A673 (cell line): ENCODE results near the gene SYNGR2. TPM values are rescaled to one million over a fixed set of nuclear protein-coding genes. Genes with fewer than 3 reads are reported as not detected.
A peak's percentile ranks its signal among the peaks of the same experiment; 100 is the strongest.

Experiments used
- Bru-seq: library from RNA; stranded (reverse); fragments of 400-500 nt; gene quantifications from one replicate; lab custom pipeline; 2021; lab: Mats Ljungman, UMichigan
- BruChase-seq, 2 experiments: library from RNA; stranded (reverse); fragments of 400-500 nt; gene quantifications; one replicate each; lab custom pipeline; 2021; lab: Mats Ljungman, UMichigan
- BruUV-seq: library from RNA; stranded (reverse); fragments of 400-500 nt; replicated peaks from 2 replicates; lab custom pipeline; 2021; lab: Mats Ljungman, UMichigan
- CTCF ChIA-PET: fragments of 300-600 bp; sonication (Branson Sonifier 250); formaldehyde crosslinking; loops from one replicate; lab custom pipeline; 2022; ENCODE audit warnings: antibody characterized with exemption; lab: Charles Lee
- POLR2A ChIA-PET: fragments of 300-600 bp; sonication (Branson Sonifier 250); formaldehyde crosslinking; loops from one replicate; lab custom pipeline; 2022; ENCODE audit warnings: antibody characterized with exemption; ENCODE audit not compliant: low non-redundant PET; lab: Charles Lee
- DNase-seq: peaks from one replicate; pipeline ENCODE4 v3.0.0-alpha.2; 2015; ENCODE audit warnings: low spot score
- H3K27ac ChIP-seq: fragments of 200-600 bp; sonication (generic); 2 replicates; pipeline ENCODE4 v1.5.1; 2016; ENCODE audit warnings: mixed run types, low read depth, mild to moderate bottlenecking, mixed read lengths, antibody characterized with exemption, low read length; ENCODE audit not compliant: poor library complexity, severe bottlenecking
- H3K27me3 ChIP-seq: fragments of 200-600 bp; sonication (generic); replicated peaks from 2 replicates; pipeline ENCODE4 v1.6.1; 2017; ENCODE audit warnings: mixed run types, low read depth, mild to moderate bottlenecking, mixed read lengths, antibody characterized with exemption, low read length; ENCODE audit not compliant: insufficient read depth, poor library complexity
- H3K36me3 ChIP-seq: fragments of 200-600 bp; sonication (generic); 2 replicates; pipeline ENCODE4 v1.6.1; 2016; ENCODE audit warnings: mixed run types, mild to moderate bottlenecking, mixed read lengths, antibody characterized with exemption, low read length; ENCODE audit not compliant: insufficient read depth, poor library complexity, severe bottlenecking
- H3K4me1 ChIP-seq: fragments of 200-600 bp; sonication (generic); 2 replicates; pipeline ENCODE4 v1.6.1; 2017; ENCODE audit warnings: mixed run types, mild to moderate bottlenecking, mixed read lengths, antibody characterized with exemption, low read length; ENCODE audit not compliant: insufficient read depth, poor library complexity, severe bottlenecking
- H3K4me3 ChIP-seq: fragments of 200-600 bp; sonication (generic); 2 replicates; pipeline ENCODE4 v1.5.1; 2016; ENCODE audit warnings: low read depth, mixed run types, mild to moderate bottlenecking, mixed read lengths, low read length; ENCODE audit not compliant: poor library complexity, severe bottlenecking
- H3K9me3 ChIP-seq: fragments of 200-600 bp; sonication (generic); 2 replicates; pipeline ENCODE4 v1.6.1; 2016; ENCODE audit warnings: mixed run types, low read depth, mild to moderate bottlenecking, mixed read lengths, antibody characterized with exemption, low read length; ENCODE audit not compliant: poor library complexity, severe bottlenecking
- CTCF ChIP-seq: fragments of 300-800, 200-600 bp; sonication (generic); conservative IDR thresholded peaks from 2 replicates; pipeline ENCODE4 v1.5.1; 2017; ENCODE audit warnings: low read depth, mild to moderate bottlenecking, antibody characterized with exemption, low read length, moderate library complexity, mixed read lengths
- EZH2 ChIP-seq: fragments of 200-600 bp; sonication (generic); IDR thresholded peaks from 2 replicates; pipeline ENCODE4 v1.6.1; 2017; ENCODE audit warnings: borderline replicate concordance, low read depth, mild to moderate bottlenecking, mixed read lengths, antibody characterized with exemption, low read length; ENCODE audit not compliant: poor library complexity, severe bottlenecking
- intact Hi-C: fragments of 100-400 bp; cut with micrococcal nuclease; formaldehyde crosslinking; loops from one replicate; pipeline ENCODE4 v1.10.0; 2022; ENCODE audit not compliant: unreplicated experiment
- long read RNA-seq: library from polyadenylated mRNA; stranded (forward); transcript quantifications from one replicate; pipeline ENCODE4 v2.0.0, GENCODE V29; 2022
- total RNA-seq: library from RNA; stranded (reverse); gene quantifications from 2 replicates; pipeline ENCODE4 v1.2.3, GENCODE V29; 2021

The SYNGR2 gene
- total RNA-seq (55.3 and 59.7 TPM in 2 replicates), Bru-seq, nascent RNA (percentile 59 among the genes with signal in this experiment), BruChase-seq, experiment 1, labeled RNA remaining after a 2-hour chase (percentile 64 among the genes with signal in this experiment), BruChase-seq, experiment 2, labeled RNA remaining after a 6-hour chase (percentile 77 among the genes with signal in this experiment)
- long read RNA-seq, transcript SYNGR2-209 (1 exons, 3,036 nt): minor isoform, 13 of 270 reads
- long read RNA-seq, transcript SYNGR2-201 (4 exons, 2,325 nt): major isoform, 204 of 270 reads
- long read RNA-seq, transcript SYNGR2-203 (3 exons, 1,553 nt): minor isoform, 5 of 270 reads
- long read RNA-seq, transcript SYNGR2-204 (3 exons, 2,125 nt): minor isoform, 35 of 270 reads
- long read RNA-seq, partial matches to known transcripts: 6 of 270 reads
- long read RNA-seq, other reads (novel, unspliced or antisense): 6 of 270 reads

GRCh38 chr17:78168242-78168902, at the start of gene SYNGR2:
Gene SYNGR2, plus strand, starts transcription at chr17:78168581. Its CDS starts 36 bp downstream, at chr17:78168617.
- no peaks in the 10 kb centered on the region for H3K9me3 ChIP-seq
- ChIA-PET CTCF (no interaction called here), POLR2A (no interaction called here)
- intact Hi-C loops: loop anchor here (5.0 kb wide), 1 partner anchor 41 kb away; the partner anchor contains the start of gene TMC6
- no peaks in the 10 kb centered on the region for H3K27me3 ChIP-seq
- no peak for TF ChIP-seq CTCF
- TF ChIP-seq EZH2: no peak
- no TSS peak for BruUV-seq
- H3K27ac ChIP-seq: peak within 1 kb of the TSS; percentile 60
- peak within 1 kb of the TSS; percentile 85 for H3K4me3 ChIP-seq
- H3K36me3 ChIP-seq: no peaks in the 10 kb centered on the region
- peaks cover 11% of the 10 kb centered on the region for H3K4me1 ChIP-seq
- peak; percentile 93 for DNase-seq

- intact Hi-C loops: no loop called here
- Histone ChIP-seq H3K9me3 (no peaks in the 10 kb centered on the region), H3K27me3 (no peaks in the 10 kb centered on the region), H3K36me3 (no peaks in the 10 kb centered on the region), H3K27ac (no peak overlapping the region), H3K4me3 (no peak overlapping the region), H3K4me1 (no peaks in the 10 kb centered on the region)
- CTCF ChIA-PET: no interaction called here
- DNase-seq: no peak
- BruUV-seq: no TSS peak
- POLR2A ChIA-PET: no interaction called here
- TF ChIP-seq EZH2 (no peak), CTCF (no peak)
Observed at GRCh38 chr17:78118801-78119241, 49.6 kb upstream of the SYNGR2 start.

GRCh38 chr17:78120537-78120936, 47.8 kb upstream of the SYNGR2 start:
- Histone ChIP-seq H3K27me3 (no peaks in the 10 kb centered on the region), H3K27ac (no peak overlapping the region), H3K9me3 (no peaks in the 10 kb centered on the region), H3K4me3 (no peak overlapping the region), H3K4me1 (no peaks in the 10 kb centered on the region), H3K36me3 (no peaks in the 10 kb centered on the region)
- no peak for DNase-seq
- BruUV-seq: no TSS peak
- ChIA-PET CTCF (no interaction called here), POLR2A (interaction anchor here (0.6 kb wide), 1 partner anchor 35 kb away, joined by 8 read pairs; no protein-coding TSS in a partner anchor)
- intact Hi-C loops: no loop called here
- no peak for TF ChIP-seq CTCF
